GM21390 (cell line): ENCODE data around the gene MOB2.
"Not testable (repeated sequence)": the region's sequence is repeated elsewhere in the genome, so short reads cannot be mapped to it uniquely, and the experiment has no call there.

Experiments
- ATAC-seq: cut with Tn5 transposase; IDR thresholded peaks from one replicate; pipeline ENCODE4 v1.9.1; 2021; ENCODE audit not compliant: unreplicated experiment

Gene MOB2

GRCh38 chr11:1518301-1518700 lies 31.7 kb upstream of the MOB2 start:
- no peak for ATAC-seq

GRCh38 chr11:1517117-1518005 lies 30.8 kb upstream of the MOB2 start:
- no peak for ATAC-seq

DNA sequence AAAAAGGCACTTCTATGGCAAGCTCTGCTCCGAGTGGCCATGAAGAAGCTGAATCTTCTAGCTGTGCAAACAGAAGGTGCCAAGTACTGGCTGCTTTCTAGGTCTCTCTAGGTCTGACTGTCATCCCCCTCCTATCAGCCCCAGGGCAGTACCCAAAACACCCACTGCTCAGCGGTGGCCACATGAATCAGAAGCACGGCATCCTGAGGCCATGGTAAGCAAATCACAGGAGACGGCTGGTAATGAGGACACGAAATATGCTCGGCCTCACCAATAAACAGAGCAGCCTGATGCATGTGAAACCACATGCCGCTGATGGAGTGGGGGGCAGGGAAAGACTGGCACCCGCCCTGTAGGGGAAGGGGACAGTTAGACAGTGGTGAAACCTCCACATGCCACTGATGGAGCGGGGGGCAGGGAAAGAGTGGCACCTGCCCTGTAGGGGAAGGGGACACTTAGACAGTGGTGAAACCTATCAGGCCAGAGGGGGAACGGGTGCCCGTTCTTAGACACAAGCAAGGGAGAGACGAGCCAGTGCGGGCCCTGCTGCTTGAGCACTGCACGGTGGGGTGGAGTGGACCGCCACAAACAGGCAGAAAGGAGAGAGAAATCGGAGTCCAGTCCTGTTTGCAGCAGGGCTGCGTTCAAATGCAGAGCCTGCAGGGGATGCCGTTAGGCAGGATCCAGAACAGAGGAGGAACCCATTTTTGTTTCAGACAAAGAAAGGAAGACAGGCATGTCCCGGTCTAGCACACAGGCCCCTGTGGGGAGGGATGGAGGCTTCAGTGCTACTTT lies 29.9 kb upstream of the MOB2 start:
- ATAC-seq, result no peak

DNA sequence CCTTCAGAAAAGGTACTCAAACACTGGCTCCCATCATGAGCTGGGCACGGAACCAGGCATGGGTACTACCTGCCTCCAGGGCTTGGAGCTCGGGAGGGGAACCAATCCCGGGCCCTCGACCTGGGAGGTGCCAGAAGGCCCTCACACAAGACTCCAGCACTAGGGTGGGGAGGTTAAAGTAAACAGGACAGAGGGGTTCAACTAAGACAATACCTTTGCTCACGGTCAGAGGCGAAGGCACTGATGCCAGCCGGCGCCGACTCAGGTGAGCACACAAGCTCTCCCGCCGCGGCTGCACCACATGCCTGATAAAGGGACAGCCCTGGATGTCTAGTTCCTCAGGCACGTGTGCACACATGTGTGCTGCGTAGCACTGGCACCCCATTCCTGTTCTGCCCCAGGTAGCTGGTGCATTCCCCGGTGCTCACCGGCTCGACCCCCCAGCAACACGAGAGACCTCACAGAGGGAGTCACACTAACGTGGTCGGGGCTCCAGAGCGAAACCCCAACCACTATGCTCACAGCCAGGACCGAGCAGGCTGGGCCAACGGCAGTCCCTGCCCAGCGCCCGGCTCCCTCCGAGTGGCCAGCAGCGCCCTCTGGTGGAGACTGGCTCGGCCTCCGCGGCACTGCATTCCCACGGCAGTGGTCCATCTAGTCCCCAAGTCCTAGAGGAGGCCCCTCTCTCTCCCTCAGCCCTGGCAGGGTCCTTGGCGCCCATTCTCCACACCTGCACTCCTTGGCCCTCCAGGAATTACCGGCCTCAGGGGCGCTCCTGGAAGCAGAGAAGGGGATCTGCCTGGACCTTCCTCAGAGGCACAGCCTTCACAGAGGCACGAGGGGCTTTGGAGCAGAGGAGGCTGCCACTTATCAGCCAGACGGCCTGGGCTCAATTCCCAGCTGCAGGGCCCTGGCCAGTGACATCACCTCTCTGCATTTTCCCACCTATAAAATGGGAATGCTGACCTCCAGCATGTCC lies 28.8 kb upstream of the MOB2 start:
- no peak for ATAC-seq

DNA sequence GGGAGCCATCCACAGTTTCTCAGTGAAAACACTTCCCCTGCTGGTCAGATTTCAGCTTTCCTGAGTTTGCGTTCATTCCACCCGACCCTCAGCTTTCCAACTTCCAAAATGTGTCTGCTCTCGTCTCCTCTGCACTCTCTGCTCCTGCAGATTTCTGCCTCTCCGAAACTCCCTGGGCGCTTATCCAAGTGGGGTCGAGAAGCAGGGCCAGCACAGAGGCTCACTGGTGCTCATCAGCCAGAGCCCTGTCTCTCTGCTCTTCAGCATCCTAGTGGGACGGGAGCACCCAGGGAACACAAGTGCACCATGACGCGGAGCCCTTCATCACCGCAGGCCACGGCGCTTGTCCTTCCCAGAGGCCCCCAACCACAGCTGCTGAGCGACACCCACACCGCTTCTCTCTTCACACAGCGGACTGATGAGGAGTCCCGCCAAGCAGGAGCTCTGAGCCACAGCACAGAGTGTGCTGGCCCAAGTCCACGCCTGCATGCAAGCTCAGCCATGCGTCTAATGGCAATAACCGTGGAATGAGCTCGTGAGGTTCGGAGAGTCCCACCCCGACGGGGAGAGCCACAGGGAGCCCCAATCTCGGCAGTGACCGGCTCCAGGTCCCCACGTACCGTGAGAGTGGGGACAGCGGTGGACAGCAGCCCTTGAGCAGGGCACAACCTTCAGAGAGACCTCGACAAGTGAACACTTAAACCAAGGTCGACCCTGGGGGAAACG lies 27.9 kb upstream of the MOB2 start:
- no peak for ATAC-seq

DNA sequence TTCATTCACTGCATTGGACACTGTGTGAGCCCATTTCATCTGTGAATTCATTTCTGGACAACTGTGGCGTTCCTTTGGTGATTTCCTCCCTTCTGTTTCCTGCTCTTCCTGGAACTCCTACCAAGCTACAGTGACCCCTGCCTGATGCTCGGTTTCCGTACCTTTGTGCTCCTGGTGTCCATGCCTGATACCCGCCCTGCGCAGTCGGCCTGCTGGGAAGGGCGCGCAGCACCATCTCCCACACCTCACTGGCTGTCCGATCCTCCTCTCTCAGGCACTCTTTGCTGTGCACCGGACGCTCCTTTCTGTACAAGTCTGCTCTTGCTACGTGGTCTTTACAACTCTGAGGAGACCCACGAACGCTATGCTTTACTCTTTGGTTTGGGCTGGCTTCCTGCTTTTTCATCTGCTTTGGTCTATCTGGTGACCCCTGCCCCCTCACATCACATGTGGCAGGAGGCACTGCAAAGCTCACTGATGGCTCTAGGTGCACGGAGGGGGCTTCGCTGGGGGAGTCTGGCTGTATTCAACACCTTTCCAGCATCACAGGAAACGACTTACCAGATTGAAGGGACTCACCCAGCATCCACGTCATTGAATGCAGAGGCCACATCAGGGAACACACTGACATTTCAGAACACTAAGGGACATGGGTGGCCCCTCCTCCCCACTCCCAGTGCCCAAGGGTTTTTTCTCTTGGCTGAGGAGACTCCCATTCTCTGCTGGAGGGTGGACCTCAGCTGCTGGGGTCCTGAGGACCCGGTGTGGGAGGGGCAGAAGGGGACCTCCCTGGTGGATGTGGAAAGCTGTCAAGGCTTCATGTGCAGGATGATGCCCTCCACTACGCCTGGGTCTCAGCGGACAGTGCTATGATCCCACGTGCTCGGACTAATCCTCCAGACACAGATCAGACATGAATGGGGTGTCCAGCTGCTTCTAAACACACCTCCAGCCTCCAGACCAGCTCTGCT lies 27.0 kb upstream of the MOB2 start:
- ATAC-seq, result no peak

DNA sequence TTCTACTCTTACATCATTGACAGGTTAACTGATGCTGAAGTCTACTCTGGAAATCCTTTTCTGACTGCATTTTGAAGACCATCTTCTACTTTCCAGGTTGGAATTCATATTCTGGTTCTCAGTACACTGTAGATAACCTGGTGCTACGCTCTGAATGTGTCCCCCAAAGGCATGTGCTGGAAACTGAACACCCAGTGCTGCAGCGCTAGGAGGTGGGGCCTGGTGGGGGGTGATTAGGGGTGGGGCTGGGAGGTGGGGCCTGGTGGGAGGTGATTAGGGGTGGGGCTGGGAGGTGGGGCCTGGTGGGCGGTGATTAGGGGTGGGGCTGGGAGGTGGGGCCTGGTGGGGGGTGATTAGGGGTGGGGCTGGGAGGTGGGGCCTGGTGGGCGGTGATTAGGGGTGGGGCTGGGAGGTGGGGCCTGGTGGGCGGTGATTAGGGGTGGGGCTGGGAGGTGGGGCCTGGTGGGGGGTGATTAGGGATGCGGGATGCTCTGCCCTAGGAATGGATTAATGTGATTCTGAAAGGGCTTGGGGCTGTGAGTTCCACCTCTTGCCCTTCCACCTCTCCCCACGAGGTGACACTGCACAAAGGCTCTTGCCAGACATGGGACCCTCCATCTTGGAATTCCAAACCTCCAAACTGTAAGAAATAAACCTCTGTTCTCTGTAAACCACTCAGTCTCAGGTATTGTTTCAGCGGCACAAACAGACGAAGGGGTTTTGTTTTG lies 26.1 kb upstream of the MOB2 start:
- not testable (repeated sequence) for ATAC-seq

DNA sequence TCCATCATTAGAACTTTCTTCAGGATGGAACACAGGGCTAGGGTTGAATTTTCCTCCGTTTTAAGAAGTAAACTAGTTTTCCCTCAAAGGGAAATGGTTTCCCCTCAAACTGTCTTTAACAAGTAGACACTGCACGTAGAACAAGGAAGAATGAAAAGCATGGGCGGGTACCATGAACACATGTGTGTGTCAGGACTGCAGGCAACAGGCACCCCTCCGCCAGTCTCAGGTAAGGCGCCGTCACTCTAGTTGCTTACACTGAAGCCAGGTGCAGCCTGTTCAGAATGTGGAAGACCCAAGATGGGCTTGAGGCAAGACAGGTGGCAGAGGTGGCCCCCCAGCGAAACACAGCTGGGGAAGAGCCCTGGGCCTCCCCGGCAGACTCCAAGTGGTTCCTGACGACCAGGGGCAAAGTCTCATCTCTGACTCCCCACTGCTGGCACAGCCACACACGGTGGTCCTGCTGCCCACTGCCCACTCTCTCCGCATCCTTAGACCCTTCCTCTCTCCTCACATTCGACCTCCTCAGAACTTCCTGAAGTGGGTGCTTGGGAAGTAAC lies 25.4 kb upstream of the MOB2 start:
- no peak for ATAC-seq

GRCh38 chr11:1510928-1511327 lies 24.3 kb upstream of the MOB2 start:
- no peak for ATAC-seq

DNA sequence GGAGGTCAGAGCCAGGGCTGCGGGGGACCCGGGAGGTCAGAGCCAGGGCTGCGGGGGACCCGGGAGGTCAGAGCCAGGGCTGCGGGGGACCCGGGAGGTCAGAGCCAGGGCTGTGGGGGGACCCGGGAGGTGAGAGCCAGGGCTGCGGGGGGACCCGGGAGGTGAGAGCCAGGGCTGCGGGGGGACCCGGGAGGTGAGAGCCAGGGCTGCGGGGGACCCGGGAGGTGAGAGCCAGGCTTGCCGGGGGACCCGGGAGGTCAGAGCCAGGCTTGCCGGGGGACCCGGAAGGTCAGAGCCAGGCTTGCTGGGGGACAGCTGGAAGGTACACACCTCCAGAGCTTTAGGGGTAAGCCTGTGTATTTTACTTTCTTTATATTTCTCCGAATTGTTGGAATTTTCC lies 23.8 kb upstream of the MOB2 start:
- ATAC-seq, result not testable (repeated sequence)

- ATAC-seq, result no peak
Measured at GRCh38 chr11:1509626-1510255, 23.2 kb upstream of the MOB2 start.

GRCh38 chr11:1508986-1509385 lies 22.4 kb upstream of the MOB2 start:
- no peak for ATAC-seq

DNA sequence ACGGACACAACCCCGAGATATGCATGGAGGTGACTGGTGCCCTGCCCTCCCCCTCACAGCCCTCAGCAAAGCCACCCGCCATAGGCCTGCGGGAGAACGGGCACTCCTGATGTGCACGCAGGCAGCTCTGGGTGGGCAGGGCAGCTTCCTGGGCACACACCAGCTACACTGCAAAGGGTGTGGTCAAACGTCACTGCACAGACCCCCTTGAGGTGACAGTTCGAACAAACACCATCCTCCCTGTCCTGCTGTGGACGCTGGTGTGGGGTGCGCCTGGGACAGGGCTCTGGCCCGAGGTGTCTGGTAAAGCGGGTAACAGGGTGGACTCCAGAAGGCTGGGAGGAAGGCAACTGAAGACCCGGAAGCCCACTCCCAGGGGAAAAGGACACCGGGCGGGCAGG lies 21.9 kb upstream of the MOB2 start:
- ATAC-seq, result no peak

- no peak for ATAC-seq
Measured at GRCh38 chr11:1507381-1508140, 21.0 kb upstream of the MOB2 start.

GRCh38 chr11:1506981-1507380 lies 20.4 kb upstream of the MOB2 start:
- no peak for ATAC-seq

GRCh38 chr11:1505480-1505879 lies 18.9 kb upstream of the MOB2 start:
- ATAC-seq, result no peak
